Suprapubic skin (tissue), 4 donors: ENCODE measurements around the gene ARTN. TPM values are rescaled to one million over a fixed set of nuclear protein-coding genes. Genes with fewer than 3 reads are reported as not detected.

ENCODE experiments used
- DNase-seq, 2 donors: peaks; one replicate each; pipeline ENCODE4 v3.0.0-alpha.2; 2019; ENCODE audit warnings: low spot score in 2 of 2
- H3K27ac ChIP-seq: fragments of 200-600 bp; sonication (generic); one replicate; pipeline ENCODE4 v1.5.1; 2019
- H3K27me3 ChIP-seq: fragments of 200-600 bp; sonication (generic); one replicate; pipeline ENCODE4 v1.5.1; 2019
- H3K36me3 ChIP-seq: fragments of 200-600 bp; sonication (generic); one replicate; pipeline ENCODE4 v1.5.1; 2019
- H3K4me1 ChIP-seq: fragments of 200-600 bp; sonication (generic); one replicate; pipeline ENCODE4 v1.5.1; 2019
- H3K4me3 ChIP-seq: fragments of 200-600 bp; sonication (generic); one replicate; pipeline ENCODE4 v1.5.1; 2019; ENCODE audit warnings: mild to moderate bottlenecking
- H3K9me3 ChIP-seq: fragments of 200-600 bp; sonication (generic); one replicate; pipeline ENCODE4 v1.5.1; 2019
- EP300 ChIP-seq: sonication (generic); formaldehyde crosslinking; IDR thresholded peaks from one replicate; pipeline ENCODE4 v1.6.1; 2017; ENCODE audit warnings: antibody characterized with exemption
- POLR2A ChIP-seq, 2 donors: fragments of 450-650 bp; IDR thresholded peaks; one replicate each; pipeline ENCODE4 v1.6.1; 2017; ENCODE audit warnings: antibody characterized with exemption in 2 of 2, mild to moderate bottlenecking in 2 of 2, moderate library complexity in 2 of 2
- POLR2AphosphoS5 ChIP-seq, 3 donors: sonication (generic); formaldehyde crosslinking; IDR thresholded peaks; one replicate each; pipeline ENCODE4 v1.6.1; 2017; ENCODE audit warnings: antibody characterized with exemption in 3 of 3
- WGBS: methylation state at CpG from one replicate; pipeline ENCODE4 v1.1.5; 2018; 5-methylcytosine and 5-hydroxymethylcytosine counted together
- total RNA-seq, 4 donors: library from RNA; depleted of rRNA; stranded (reverse); fragments of >200 nt; gene quantifications; one replicate each; pipeline ENCODE4 v1.1.0, GENCODE V29; 2016
- TF ChIP-seq, protein P1 (sequence below), 2 donors: fragments of 200-600 bp in 1 of 2; fragments of 450-650 bp in 1 of 2; sonication (generic) in 1 of 2; IDR thresholded peaks; one replicate each; pipeline ENCODE4 v1.5.1; 2016 to 2019; ENCODE audit warnings: antibody characterized with exemption in 2 of 2, mild to moderate bottlenecking in 1 of 2, moderate library complexity in 1 of 2

ARTN gene
- total RNA-seq, 4 donors from 2014 or later, result 0.38 to 0.91 (median 0.72) TPM; not detected in 1

DNA sequence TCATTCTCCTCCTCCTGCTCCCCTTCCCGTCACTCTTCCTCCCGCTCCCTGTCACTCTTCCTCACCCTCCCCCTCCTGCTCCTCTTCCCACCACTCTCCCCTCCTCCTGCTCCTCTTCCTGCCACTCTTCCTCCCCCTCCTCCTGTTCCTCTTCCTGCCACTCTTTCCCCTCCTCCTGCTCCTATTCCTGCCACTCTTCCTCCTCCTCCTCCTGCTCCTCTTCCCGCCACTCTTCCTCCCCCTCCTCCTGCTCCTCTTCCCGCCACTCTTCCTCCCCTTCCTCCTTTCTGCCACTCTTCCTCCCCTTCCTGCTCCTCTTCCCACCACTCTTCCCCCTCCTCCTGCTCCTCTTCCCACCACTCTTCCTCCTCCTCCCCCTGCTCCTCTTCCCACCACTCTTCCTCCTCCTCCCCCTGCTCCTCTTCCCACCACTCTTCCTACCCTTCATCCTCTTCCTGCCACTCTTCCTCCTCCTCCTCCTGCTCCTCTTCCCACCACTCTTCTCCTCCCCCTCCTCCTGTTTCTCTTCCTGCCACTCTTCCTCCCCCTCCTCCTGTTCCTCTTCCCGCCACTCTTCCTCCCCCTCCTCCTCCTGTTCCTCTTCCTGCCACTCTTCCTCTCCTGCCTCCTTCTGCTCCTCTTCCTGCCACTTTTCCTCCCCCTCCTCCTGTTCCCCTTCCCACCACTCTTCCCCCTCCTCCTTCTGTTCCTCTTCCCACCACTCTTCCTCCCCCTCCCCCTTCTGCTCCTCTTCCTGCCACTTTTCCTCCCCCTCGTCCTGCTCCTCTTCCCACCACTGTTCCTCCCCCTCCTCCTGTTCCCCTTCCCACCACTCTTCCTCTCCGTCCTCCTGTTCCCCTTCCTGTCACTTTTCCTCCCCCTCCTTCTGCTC lies 28.7 kb upstream of the ARTN start:
- no peak for DNase-seq
- H3K4me3 ChIP-seq, result no peak overlapping the region
- no peaks in the 10 kb centered on the region for H3K9me3 ChIP-seq
- peaks cover 18% of the 10 kb centered on the region for H3K4me1 ChIP-seq
- 75% methylated on average over 7 of the region's 7 CpGs for WGBS
- no peaks in the 10 kb centered on the region for H3K27me3 ChIP-seq
- TF ChIP-seq, protein P1, sequence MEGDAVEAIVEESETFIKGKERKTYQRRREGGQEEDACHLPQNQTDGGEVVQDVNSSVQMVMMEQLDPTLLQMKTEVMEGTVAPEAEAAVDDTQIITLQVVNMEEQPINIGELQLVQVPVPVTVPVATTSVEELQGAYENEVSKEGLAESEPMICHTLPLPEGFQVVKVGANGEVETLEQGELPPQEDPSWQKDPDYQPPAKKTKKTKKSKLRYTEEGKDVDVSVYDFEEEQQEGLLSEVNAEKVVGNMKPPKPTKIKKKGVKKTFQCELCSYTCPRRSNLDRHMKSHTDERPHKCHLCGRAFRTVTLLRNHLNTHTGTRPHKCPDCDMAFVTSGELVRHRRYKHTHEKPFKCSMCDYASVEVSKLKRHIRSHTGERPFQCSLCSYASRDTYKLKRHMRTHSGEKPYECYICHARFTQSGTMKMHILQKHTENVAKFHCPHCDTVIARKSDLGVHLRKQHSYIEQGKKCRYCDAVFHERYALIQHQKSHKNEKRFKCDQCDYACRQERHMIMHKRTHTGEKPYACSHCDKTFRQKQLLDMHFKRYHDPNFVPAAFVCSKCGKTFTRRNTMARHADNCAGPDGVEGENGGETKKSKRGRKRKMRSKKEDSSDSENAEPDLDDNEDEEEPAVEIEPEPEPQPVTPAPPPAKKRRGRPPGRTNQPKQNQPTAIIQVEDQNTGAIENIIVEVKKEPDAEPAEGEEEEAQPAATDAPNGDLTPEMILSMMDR (IDR thresholded peaks at IDR 0.05), result no peak
- no peak for TF ChIP-seq POLR2A (IDR thresholded peaks at IDR 0.05)
- no peak for TF ChIP-seq POLR2AphosphoS5 (IDR thresholded peaks at IDR 0.05)
- no peak for TF ChIP-seq EP300
- H3K27ac ChIP-seq, result no peak overlapping the region
- H3K36me3 ChIP-seq, result peaks cover 1% of the 10 kb centered on the region

DNA sequence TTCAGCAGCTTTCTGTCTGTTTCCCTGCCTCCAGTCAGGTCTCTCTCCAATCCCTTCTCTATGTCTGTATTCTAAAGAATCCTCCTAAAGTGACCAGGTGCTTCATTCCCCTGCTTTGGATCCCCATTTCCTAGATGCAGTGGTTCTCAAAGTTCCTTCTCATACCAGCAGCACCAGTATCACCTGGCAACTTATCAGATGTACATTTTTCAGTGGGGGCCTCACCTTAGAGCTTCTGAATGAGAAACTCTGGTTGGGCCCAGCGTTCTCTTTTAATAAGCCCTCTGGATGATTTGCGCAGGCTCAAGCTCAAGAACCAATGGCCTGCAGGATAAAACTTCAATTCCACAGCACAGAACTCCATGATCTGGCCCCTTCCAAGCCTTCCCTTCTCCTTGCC lies 25.4 kb upstream of the ARTN start:
- no peaks in the 10 kb centered on the region for H3K36me3 ChIP-seq
- TF ChIP-seq POLR2AphosphoS5 (IDR thresholded peaks at IDR 0.05), result no peak
- no peak for TF ChIP-seq EP300
- TF ChIP-seq, protein P1 (IDR thresholded peaks at IDR 0.05), result no peak
- TF ChIP-seq POLR2A (IDR thresholded peaks at IDR 0.05), result no peak
- WGBS, result 100% methylated on average over 2 of the region's 2 CpGs
- H3K9me3 ChIP-seq, result no peaks in the 10 kb centered on the region
- H3K27ac ChIP-seq, result no peak overlapping the region
- H3K4me3 ChIP-seq, result no peak overlapping the region
- H3K4me1 ChIP-seq, result peaks cover 13% of the 10 kb centered on the region
- H3K27me3 ChIP-seq, result no peaks in the 10 kb centered on the region
- no peak for DNase-seq

DNA sequence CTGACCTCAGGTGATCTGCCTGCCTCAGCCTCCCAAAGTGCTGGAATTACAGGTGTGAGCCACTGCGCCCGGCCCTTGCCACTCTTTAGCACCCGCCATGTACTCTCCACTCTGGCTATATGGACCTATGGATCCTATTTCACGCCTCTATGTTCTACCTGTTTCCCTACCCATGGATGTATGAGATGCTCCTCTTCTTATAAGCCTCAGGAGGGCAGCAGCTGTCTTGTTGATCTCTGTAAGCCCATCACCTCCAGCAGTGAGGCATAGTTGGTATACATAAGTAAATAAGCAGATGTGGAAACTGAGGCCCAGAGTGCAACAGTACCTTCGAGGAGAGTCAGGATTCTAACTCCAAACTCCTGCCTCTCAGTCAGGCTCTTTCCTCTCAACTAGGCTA lies 24.7 kb upstream of the ARTN start:
- no peak for DNase-seq
- WGBS, result 94% methylated on average over 5 of the region's 5 CpGs
- Histone ChIP-seq H3K36me3 (no peaks in the 10 kb centered on the region), H3K4me1 (peaks cover 19% of the 10 kb centered on the region), H3K27me3 (no peaks in the 10 kb centered on the region), H3K9me3 (no peaks in the 10 kb centered on the region), H3K27ac (no peak overlapping the region), H3K4me3 (no peak overlapping the region)
- TF ChIP-seq POLR2AphosphoS5 (IDR thresholded peaks at IDR 0.05) (no peak), EP300 (no peak), POLR2A (IDR thresholded peaks at IDR 0.05) (no peak)
- TF ChIP-seq, protein P1 (IDR thresholded peaks at IDR 0.05), result no peak

DNA sequence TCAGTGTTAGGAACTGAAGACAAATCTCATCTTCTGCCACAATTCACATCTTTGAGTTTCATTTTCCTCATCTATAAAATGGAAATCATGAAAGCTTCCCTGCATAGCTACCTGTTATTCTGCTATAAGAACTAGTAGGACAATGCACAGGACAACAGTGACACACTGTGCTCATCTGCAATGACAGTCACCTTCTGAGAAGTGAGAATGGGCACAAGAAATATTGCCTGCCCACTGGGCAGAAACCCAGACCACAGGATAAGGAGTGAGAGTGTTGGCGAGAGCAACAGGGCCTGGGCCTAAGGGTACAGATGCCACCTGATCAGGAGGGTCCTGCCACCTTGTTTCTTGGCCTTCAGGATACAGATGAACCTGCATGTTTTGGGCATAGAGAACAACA lies 23.3 kb upstream of the ARTN start:
- WGBS, result 93% methylated on average over 1 of the region's 1 CpG
- no peaks in the 10 kb centered on the region for H3K9me3 ChIP-seq
- H3K4me1 ChIP-seq, result peaks cover 24% of the 10 kb centered on the region
- no peak overlapping the region for H3K27ac ChIP-seq
- H3K27me3 ChIP-seq, result no peaks in the 10 kb centered on the region
- no peak for TF ChIP-seq POLR2A (IDR thresholded peaks at IDR 0.05)
- TF ChIP-seq, protein P1 (IDR thresholded peaks at IDR 0.05), result no peak
- H3K36me3 ChIP-seq, result no peaks in the 10 kb centered on the region
- no peak for DNase-seq
- no peak overlapping the region for H3K4me3 ChIP-seq

DNA sequence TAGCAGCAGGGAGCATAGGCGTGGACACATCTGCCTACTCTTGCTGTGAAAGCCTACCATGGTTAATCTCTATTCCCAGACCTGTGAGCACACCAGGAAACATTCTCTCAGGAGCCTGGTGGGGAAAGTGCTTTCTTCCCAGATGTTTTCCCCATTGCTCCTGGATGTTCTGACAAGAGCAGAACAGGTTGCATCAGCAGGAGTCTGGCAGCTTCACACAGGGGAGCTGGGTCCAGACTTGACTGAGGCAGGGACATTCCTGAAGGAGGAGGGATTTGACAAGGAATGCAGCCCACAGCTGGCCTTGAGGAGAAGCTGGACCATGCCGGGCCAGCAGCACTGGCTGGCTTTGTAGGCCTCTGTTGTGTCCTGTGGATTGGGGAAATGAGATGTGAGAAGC lies 21.0 kb upstream of the ARTN start:
- no peak overlapping the region for H3K27ac ChIP-seq
- peaks cover 24% of the 10 kb centered on the region for H3K4me1 ChIP-seq
- no peaks in the 10 kb centered on the region for H3K27me3 ChIP-seq
- no peak for DNase-seq
- H3K9me3 ChIP-seq, result no peaks in the 10 kb centered on the region
- no peak overlapping the region for H3K4me3 ChIP-seq
- 48% methylated on average over 2 of the region's 2 CpGs for WGBS
- no peaks in the 10 kb centered on the region for H3K36me3 ChIP-seq
- TF ChIP-seq, protein P1 (IDR thresholded peaks at IDR 0.05), result no peak
- TF ChIP-seq POLR2A (IDR thresholded peaks at IDR 0.05) (no peak), POLR2AphosphoS5 (IDR thresholded peaks at IDR 0.05) (no peak), EP300 (no peak)
